ENCODE measurements around the gene PCNX2.
A peak's percentile ranks its signal among the peaks of the same experiment; 100 is the strongest.

Gene PCNX2

GRCh38 chr1:232996143-232996542, 299.4 kb downstream of the PCNX2 start:
- Mint-ChIP-seq H3K27me3 (no peaks in the 10 kb centered on the region), H3K4me1 (ENCODE audit: low read depth) (peaks cover under 1% of the 10 kb centered on the region), H3K27ac (no peak overlapping the region), H3K9me3 (peaks cover 17% of the 10 kb centered on the region), H3K36me3 (ENCODE audit: low read depth) (peaks cover 97% of the 10 kb centered on the region), H3K4me3 (no peak overlapping the region)
- DNase-seq = no peak

- Mint-ChIP-seq H3K27ac (no peak overlapping the region), H3K27me3 (no peaks in the 10 kb centered on the region), H3K36me3 (ENCODE audit: low read depth) (peaks cover 94% of the 10 kb centered on the region), H3K4me3 (no peak overlapping the region), H3K4me1 (ENCODE audit: low read depth) (peaks cover 2% of the 10 kb centered on the region), H3K9me3 (peaks cover 17% of the 10 kb centered on the region)
- DNase-seq = no peak
Observed at GRCh38 chr1:232995189-232995588, 300.3 kb downstream of the PCNX2 start.

GRCh38 chr1:232993555-232993954, 302.0 kb downstream of the PCNX2 start:
- H3K4me1 Mint-ChIP-seq (ENCODE audit: low read depth) = peaks cover 2% of the 10 kb centered on the region
- peaks cover 85% of the 10 kb centered on the region for H3K36me3 Mint-ChIP-seq (ENCODE audit: low read depth)
- H3K27ac Mint-ChIP-seq = no peak overlapping the region
- no peak overlapping the region for H3K4me3 Mint-ChIP-seq
- no peak for DNase-seq
- no peaks in the 10 kb centered on the region for H3K27me3 Mint-ChIP-seq
- peaks cover 17% of the 10 kb centered on the region for H3K9me3 Mint-ChIP-seq

- peaks cover 2% of the 10 kb centered on the region for H3K4me1 Mint-ChIP-seq (ENCODE audit: low read depth)
- DNase-seq = no peak
- no peaks in the 10 kb centered on the region for H3K27me3 Mint-ChIP-seq
- peaks cover 17% of the 10 kb centered on the region for H3K9me3 Mint-ChIP-seq
- no peak overlapping the region for H3K4me3 Mint-ChIP-seq
- H3K36me3 Mint-ChIP-seq (ENCODE audit: low read depth) = peaks cover 72% of the 10 kb centered on the region
- no peak overlapping the region for H3K27ac Mint-ChIP-seq
Observed at GRCh38 chr1:232992227-232992626, 303.3 kb downstream of the PCNX2 start.

GRCh38 chr1:232991238-232991637, 304.3 kb downstream of the PCNX2 start:
- H3K36me3 Mint-ChIP-seq (ENCODE audit: low read depth) = peaks cover 62% of the 10 kb centered on the region
- no peak overlapping the region for H3K4me3 Mint-ChIP-seq
- H3K27ac Mint-ChIP-seq = peak overlapping the region; percentile 47
- H3K27me3 Mint-ChIP-seq = no peaks in the 10 kb centered on the region
- H3K4me1 Mint-ChIP-seq (ENCODE audit: low read depth) = peaks cover 2% of the 10 kb centered on the region
- peaks cover 17% of the 10 kb centered on the region for H3K9me3 Mint-ChIP-seq
- DNase-seq = no peak

GRCh38 chr1:232990176-232991128, 305.1 kb downstream of the PCNX2 start:
- H3K27ac Mint-ChIP-seq = no peak overlapping the region
- no peaks in the 10 kb centered on the region for H3K27me3 Mint-ChIP-seq
- no peak overlapping the region for H3K4me3 Mint-ChIP-seq
- peaks cover 17% of the 10 kb centered on the region for H3K9me3 Mint-ChIP-seq
- DNase-seq = no peak
- peaks cover 2% of the 10 kb centered on the region for H3K4me1 Mint-ChIP-seq (ENCODE audit: low read depth)
- H3K36me3 Mint-ChIP-seq (ENCODE audit: low read depth) = peaks cover 61% of the 10 kb centered on the region

GRCh38 chr1:232988572-232989040, 306.9 kb downstream of the PCNX2 start:
- no peaks in the 10 kb centered on the region for H3K27me3 Mint-ChIP-seq
- peaks cover 5% of the 10 kb centered on the region for H3K9me3 Mint-ChIP-seq
- peaks cover 57% of the 10 kb centered on the region for H3K36me3 Mint-ChIP-seq (ENCODE audit: low read depth)
- H3K4me3 Mint-ChIP-seq = no peak overlapping the region
- no peak overlapping the region for H3K27ac Mint-ChIP-seq
- peaks cover 2% of the 10 kb centered on the region for H3K4me1 Mint-ChIP-seq (ENCODE audit: low read depth)
- DNase-seq = no peak

- Mint-ChIP-seq H3K9me3 (no peaks in the 10 kb centered on the region), H3K27ac (no peak overlapping the region), H3K36me3 (ENCODE audit: low read depth) (peaks cover 51% of the 10 kb centered on the region), H3K27me3 (no peaks in the 10 kb centered on the region), H3K4me1 (ENCODE audit: low read depth) (peaks cover 2% of the 10 kb centered on the region), H3K4me3 (no peak overlapping the region)
- no peak for DNase-seq
Observed at GRCh38 chr1:232987774-232988140, 307.8 kb downstream of the PCNX2 start.

GRCh38 chr1:232987046-232987773, 308.3 kb downstream of the PCNX2 start:
- Mint-ChIP-seq H3K4me3 (no peak overlapping the region), H3K27me3 (no peaks in the 10 kb centered on the region), H3K9me3 (no peaks in the 10 kb centered on the region), H3K27ac (no peak overlapping the region), H3K4me1 (ENCODE audit: low read depth) (peaks cover 2% of the 10 kb centered on the region), H3K36me3 (ENCODE audit: low read depth) (peaks cover 46% of the 10 kb centered on the region)
- DNase-seq = no peak

- H3K4me1 Mint-ChIP-seq (ENCODE audit: low read depth) = peaks cover 2% of the 10 kb centered on the region
- no peak overlapping the region for H3K4me3 Mint-ChIP-seq
- H3K36me3 Mint-ChIP-seq (ENCODE audit: low read depth) = peaks cover 40% of the 10 kb centered on the region
- no peak overlapping the region for H3K27ac Mint-ChIP-seq
- no peak for DNase-seq
- no peaks in the 10 kb centered on the region for H3K9me3 Mint-ChIP-seq
- H3K27me3 Mint-ChIP-seq = no peaks in the 10 kb centered on the region
Observed at GRCh38 chr1:232986527-232986922, 309.0 kb downstream of the PCNX2 start.

- no peak for DNase-seq
- Mint-ChIP-seq H3K4me3 (no peak overlapping the region), H3K9me3 (no peaks in the 10 kb centered on the region), H3K4me1 (ENCODE audit: low read depth) (peaks cover under 1% of the 10 kb centered on the region), H3K27me3 (no peaks in the 10 kb centered on the region), H3K27ac (no peak overlapping the region), H3K36me3 (ENCODE audit: low read depth) (peaks cover 38% of the 10 kb centered on the region)
Observed at GRCh38 chr1:232985882-232986526, 309.5 kb downstream of the PCNX2 start.

GRCh38 chr1:232984577-232985425, 310.7 kb downstream of the PCNX2 start:
- no peak overlapping the region for H3K27ac Mint-ChIP-seq
- H3K4me1 Mint-ChIP-seq (ENCODE audit: low read depth) = no peaks in the 10 kb centered on the region
- DNase-seq = no peak
- no peaks in the 10 kb centered on the region for H3K9me3 Mint-ChIP-seq
- H3K4me3 Mint-ChIP-seq = no peak overlapping the region
- H3K36me3 Mint-ChIP-seq (ENCODE audit: low read depth) = peaks cover 38% of the 10 kb centered on the region
- no peaks in the 10 kb centered on the region for H3K27me3 Mint-ChIP-seq

GRCh38 chr1:232983817-232984567, 311.5 kb downstream of the PCNX2 start:
- DNase-seq = no peak
- no peaks in the 10 kb centered on the region for H3K9me3 Mint-ChIP-seq
- H3K4me3 Mint-ChIP-seq = no peak overlapping the region
- peaks cover 2% of the 10 kb centered on the region for H3K4me1 Mint-ChIP-seq (ENCODE audit: low read depth)
- peaks cover 42% of the 10 kb centered on the region for H3K36me3 Mint-ChIP-seq (ENCODE audit: low read depth)
- H3K27ac Mint-ChIP-seq = peak overlapping the region; percentile 34
- H3K27me3 Mint-ChIP-seq = no peaks in the 10 kb centered on the region

Measured in activated T-cell treated with anti-CD3 and anti-CD28 coated beads, Interleukin-2, amount 50 U/mL, for 24 hours (primary cell).